H1 (cell line): ENCODE results near the gene ILF3. TPM values are rescaled to one million over a fixed set of nuclear protein-coding genes. Genes with fewer than 3 reads are reported as not detected.
A peak's percentile ranks its signal among the peaks of the same experiment; 100 is the strongest.

Experiments used
- CTCF ChIA-PET: fragments of 300-600 bp; sonication (Branson Sonifier 250); formaldehyde crosslinking; loops from one replicate; lab custom pipeline; 2021; ENCODE audit not compliant: partially characterized antibody; lab: Charles Lee
- POLR2A ChIA-PET: fragments of 300-600 bp; sonication (Branson Sonifier 250); formaldehyde crosslinking; loops from one replicate; lab custom pipeline; 2021; ENCODE audit warnings: inconsistent platforms; ENCODE audit not compliant: partially characterized antibody; lab: Charles Lee
- DNase-seq, 2 experiments: peaks; one replicate each; pipeline versions ENCODE4 v3.0.0 to v3.0.0-alpha.2; 2010 to 2022; ENCODE audit warnings: low spot score in 2 of 2, low read depth in 1 of 2, mixed read lengths in 1 of 2
- FAIRE-seq: peaks from 2 replicates; lab custom pipeline; 2011; peaks lifted over from hg19 to GRCh38; lab: Jason Lieb, UNC
- H2AFZ ChIP-seq: 2 replicates; pipeline ENCODE4 v1.8.1; 2012; ENCODE audit warnings: low read length, inconsistent platforms
- H2AK5ac ChIP-seq: 2 replicates; pipeline ENCODE4 v1.6.1; 2013; ENCODE audit warnings: low read depth, low read length
- H2BK120ac ChIP-seq: replicated peaks from 2 replicates; pipeline ENCODE3; 2013; ENCODE audit warnings: low read depth, low read length, inconsistent platforms
- H2BK12ac ChIP-seq: 2 replicates; pipeline ENCODE4 v1.6.1; 2013; ENCODE audit warnings: low read depth, low read length
- H2BK15ac ChIP-seq: 2 replicates; pipeline ENCODE4 v1.6.1; 2013; ENCODE audit warnings: low read length
- H2BK20ac ChIP-seq: 2 replicates; pipeline ENCODE4 v1.6.1; 2013; ENCODE audit warnings: low read length
- H2BK5ac ChIP-seq: 2 replicates; pipeline ENCODE4 v1.6.1; 2013; ENCODE audit warnings: low read depth, low read length
- H3K14ac ChIP-seq: 2 replicates; pipeline ENCODE4 v1.6.1; 2013; ENCODE audit warnings: inconsistent platforms; ENCODE audit not compliant: insufficient read length
- H3K18ac ChIP-seq: 2 replicates; pipeline ENCODE4 v1.6.1; 2013; ENCODE audit warnings: low read length; ENCODE audit errors: extremely low read depth
- H3K23ac ChIP-seq: 2 replicates; pipeline ENCODE4 v1.6.1; 2013; ENCODE audit warnings: inconsistent platforms; ENCODE audit not compliant: insufficient read length
- H3K23me2 ChIP-seq: 2 replicates; pipeline ENCODE4 v1.6.1; 2013; ENCODE audit warnings: low read depth, low read length
- H3K27ac ChIP-seq: 2 replicates; pipeline ENCODE4 v1.6.1; 2011; ENCODE audit warnings: low read depth, low read length, inconsistent platforms
- H3K27me3 ChIP-seq, 4 experiments: replicated peaks in 1 of 4; 1 replicate in 1 of 4; 2 replicates in 3 of 4; pipeline versions ENCODE4 v1.6.1 to v1.8.1; 2011 to 2013; ENCODE audit warnings: low read length in 3 of 4, mild to moderate bottlenecking in 3 of 4, inconsistent platforms in 2 of 4, mixed read lengths in 2 of 4, moderate library complexity in 1 of 4; ENCODE audit not compliant: control insufficient read depth in 3 of 4, insufficient read depth in 3 of 4; ENCODE audit errors: extremely low read depth in 1 of 4
- H3K36me3 ChIP-seq, 4 experiments: 2 replicates each; pipeline versions ENCODE4 v1.6.1 to v1.8.1; 2011 to 2013; ENCODE audit warnings: mild to moderate bottlenecking in 4 of 4, low read length in 3 of 4, moderate library complexity in 2 of 4, control low read depth in 1 of 4, inconsistent platforms in 1 of 4; ENCODE audit not compliant: insufficient read depth in 4 of 4, control insufficient read depth in 2 of 4
- H3K4ac ChIP-seq: replicated peaks from 2 replicates; pipeline ENCODE3; 2013; ENCODE audit warnings: low read length, low read depth, mixed read lengths, inconsistent platforms; ENCODE audit not compliant: insufficient read length
- H3K4me1 ChIP-seq, 4 experiments: replicated peaks in 1 of 4; 1 replicate in 1 of 4; 2 replicates in 3 of 4; pipeline versions ENCODE4 v1.6.1 to v1.8.1; 2011 to 2013; ENCODE audit warnings: low read length in 3 of 4, inconsistent platforms in 2 of 4, mixed read lengths in 1 of 4; ENCODE audit not compliant: insufficient read depth in 4 of 4, control insufficient read depth in 3 of 4
- H3K4me2 ChIP-seq, 2 experiments: 2 replicates each; pipeline versions ENCODE4 v1.6.1 to v1.8.1; 2011 to 2013; ENCODE audit warnings: low read depth in 2 of 2, low read length in 2 of 2, control low read depth in 1 of 2, inconsistent platforms in 1 of 2, mild to moderate bottlenecking in 1 of 2; ENCODE audit not compliant: insufficient read depth in 1 of 2
- H3K4me3 ChIP-seq, 4 experiments: fragments of 200-600, 300-600 bp in 1 of 4; sonication (generic), shearing (Covaris generic), sonication (Bioruptor Twin) in 1 of 4; 2 replicates each; pipeline versions ENCODE4 v1.5.1 to v1.8.1; 2011 to 2016; ENCODE audit warnings: low read length in 4 of 4, low read depth in 3 of 4, control low read depth in 2 of 4, inconsistent platforms in 2 of 4, mild to moderate bottlenecking in 2 of 4, mixed read lengths in 1 of 4, moderate library complexity in 1 of 4; ENCODE audit not compliant: insufficient read depth in 2 of 4; ENCODE audit errors: extremely low read depth in 1 of 4
- H3K56ac ChIP-seq: replicated peaks from 2 replicates; pipeline ENCODE3; 2013; ENCODE audit warnings: low read depth, mild to moderate bottlenecking, mixed read lengths, low read length, inconsistent platforms; ENCODE audit not compliant: insufficient read length
- H3K79me1 ChIP-seq: 2 replicates; pipeline ENCODE4 v1.6.1; 2013; ENCODE audit warnings: low read depth, low read length, control low read depth
- H3K79me2 ChIP-seq, 2 experiments: 2 replicates each; pipeline versions ENCODE4 v1.6.1 to v1.8.1; 2012 to 2013; ENCODE audit warnings: low read length in 2 of 2, mild to moderate bottlenecking in 2 of 2, inconsistent platforms in 1 of 2; ENCODE audit not compliant: insufficient read depth in 2 of 2, control insufficient read depth in 1 of 2
- H3K9ac ChIP-seq, 4 experiments: replicated peaks in 1 of 4; 1 replicate in 1 of 4; 2 replicates in 3 of 4; pipeline versions ENCODE4 v1.6.1 to v1.8.1; 2011 to 2013; ENCODE audit warnings: low read depth in 3 of 4, low read length in 3 of 4, control low read depth in 2 of 4, mild to moderate bottlenecking in 2 of 4, moderate library complexity in 2 of 4, inconsistent platforms in 1 of 4; ENCODE audit errors: extremely low read depth in 1 of 4
- H3K9me3 ChIP-seq, 2 experiments: 2 replicates each; pipeline versions ENCODE4 v1.6.1 to v1.8.1; 2012 to 2013; ENCODE audit warnings: mild to moderate bottlenecking in 2 of 2, moderate library complexity in 2 of 2, control low read depth in 1 of 2, inconsistent platforms in 1 of 2, low read depth in 1 of 2, low read length in 1 of 2, mixed read lengths in 1 of 2; ENCODE audit not compliant: insufficient read depth in 2 of 2
- H4K20me1 ChIP-seq, 2 experiments: replicated peaks in 1 of 2; 2 replicates each; pipeline versions ENCODE3 to v1.8.1; 2011 to 2013; ENCODE audit warnings: inconsistent platforms in 2 of 2, low read length in 2 of 2, mild to moderate bottlenecking in 1 of 2; ENCODE audit not compliant: insufficient read depth in 2 of 2, control insufficient read depth in 1 of 2
- H4K5ac ChIP-seq: 2 replicates; pipeline ENCODE4 v1.6.1; 2013; ENCODE audit warnings: low read length, low read depth, mixed read lengths, inconsistent platforms; ENCODE audit not compliant: insufficient read length
- H4K8ac ChIP-seq: 2 replicates; pipeline ENCODE4 v1.8.0; 2013; ENCODE audit warnings: mild to moderate bottlenecking, moderate library complexity, low read length, inconsistent platforms; ENCODE audit not compliant: insufficient read depth; ENCODE audit errors: extremely low read depth
- H4K91ac ChIP-seq: replicated peaks from 2 replicates; pipeline ENCODE3; 2013; ENCODE audit warnings: low read length, mixed read lengths, inconsistent platforms; ENCODE audit not compliant: insufficient read length
- POLR2A ChIP-seq, 2 experiments: IDR thresholded peaks; 1 replicate in 1 of 2; 2 replicates in 1 of 2; pipeline ENCODE4 v1.6.1; 2011; ENCODE audit warnings: low read depth in 2 of 2, low read length in 2 of 2, mild to moderate bottlenecking in 2 of 2; ENCODE audit errors: control extremely low read depth in 1 of 2
- POLR2AphosphoS5 ChIP-seq: IDR thresholded peaks from 2 replicates; pipeline ENCODE4 v1.6.1; 2011; ENCODE audit warnings: low read depth, low read length
- RAD21 ChIP-seq, 2 experiments: IDR thresholded peaks in 1 of 2; conservative IDR thresholded peaks in 1 of 2; 2 replicates each; pipeline ENCODE4 v1.6.1; 2011; ENCODE audit warnings: low read depth in 2 of 2, low read length in 2 of 2, improper control_type of control experiment in 1 of 2, inconsistent platforms in 1 of 2, mild to moderate bottlenecking in 1 of 2, moderate library complexity in 1 of 2
- RFX5 ChIP-seq: IDR thresholded peaks from 2 replicates; pipeline ENCODE4 v1.6.1; 2011; ENCODE audit warnings: low read depth, low read length, improper control_type of control experiment, borderline replicate concordance
- SAP30 ChIP-seq: fragments of 300-600 bp; sonication (generic); IDR thresholded peaks from 2 replicates; pipeline ENCODE4 v1.7.1; 2012; ENCODE audit warnings: low read length, moderate library complexity, mild to moderate bottlenecking, inconsistent platforms; ENCODE audit not compliant: insufficient read depth, insufficient replicate concordance
- TBP ChIP-seq: IDR thresholded peaks from 2 replicates; pipeline ENCODE4 v1.6.1; 2011; ENCODE audit warnings: low read depth, low read length, improper control_type of control experiment
- WGBS, 2 experiments: shearing (Covaris generic) in 1 of 2; methylation state at CpG; one replicate each; pipeline versions ENCODE4 v1.1.6 to v1.1.7; 2013 to 2015; ENCODE audit warnings: low lambda C conversion rate in 2 of 2, mixed read lengths in 2 of 2, inconsistent platforms in 1 of 2, low coverage in 1 of 2, missing lambda C conversion rate in 1 of 2; ENCODE audit not compliant: insufficient replicate concordance in 2 of 2, insufficient coverage in 1 of 2, insufficient read length in 1 of 2; ENCODE audit errors: extremely low coverage in 1 of 2, missing lambda C conversion rate in 1 of 2; 5-methylcytosine and 5-hydroxymethylcytosine counted together
- polyA plus RNA-seq, 7 experiments: library from polyadenylated mRNA; depleted of rRNA in 3 of 7; stranded (reverse) in 5 of 7; unstranded in 2 of 7; fragments of >200 nt in 5 of 7; fragments of 200-250 nt in 2 of 7; gene quantifications; 1 replicate in 5 of 7; 2 replicates in 1 of 7; 4 replicates in 1 of 7; pipeline versions ENCODE4 v1.2.1 to v1.2.3, GENCODE V29; 2011 to 2013; ENCODE audit warnings: missing spikeins in 2 of 7, mixed read lengths in 2 of 7
- total RNA-seq: library from RNA; stranded (reverse); fragmentation: NEBNext Ultra II Directional; extraction: Animal tissue kit (Norgen Biotek cat#: 25700); gene quantifications from 2 replicates; pipeline ENCODE4 v1.2.1, GENCODE V29; 2021

Gene ILF3
- total and polyA plus RNA-seq, 2 of the 8 experiments (the other 6 are each of a cell fraction or from before 2014, with no cell fraction given), result 291 to 695 TPM

DNA sequence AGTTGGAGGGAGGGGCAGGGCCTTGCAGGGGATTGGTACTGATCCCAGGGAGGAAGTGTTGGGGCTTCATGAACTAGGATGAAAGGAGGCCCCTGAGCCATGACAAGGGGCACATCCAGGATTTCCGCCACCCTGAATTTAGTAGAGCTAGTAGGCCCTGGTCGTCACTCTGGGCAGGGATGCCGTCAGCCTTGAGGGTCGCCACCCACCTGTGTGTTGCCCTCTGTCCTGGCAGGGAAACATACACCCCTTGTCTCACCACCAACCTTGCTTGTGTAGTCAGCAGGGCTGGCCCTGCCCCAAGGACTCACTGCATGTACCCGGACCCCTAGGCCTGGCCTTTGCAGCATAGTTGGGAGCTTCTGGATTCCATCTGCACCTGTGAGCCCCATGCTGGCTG is 37.7 kb downstream of the ILF3 start:
- Histone ChIP-seq H4K91ac (no peak overlapping the region), H3K56ac (no peak overlapping the region), H3K23ac (no peak overlapping the region), H2AFZ (no peak overlapping the region), H3K27ac (no peak overlapping the region), H3K9ac (no peak overlapping the region), H4K20me1 (peaks cover 42 to 44% of the 10 kb centered on the region in 2 experiments), H3K79me2 (peaks cover 0 to 5% of the 10 kb centered on the region in 2 experiments; a peak in 1 of 4 replicates), H3K79me1 (0 out of 2 replicates have a peak, but pooled peaks cover 6% of the 10 kb centered on the region), H4K8ac (no peak overlapping the region), H3K4ac (no peak overlapping the region), H2BK120ac (no peak overlapping the region), H3K4me2 (no peak overlapping the region), H2BK12ac (no peak overlapping the region), H2BK15ac (no peak overlapping the region), H3K9me3 (no peaks in the 10 kb centered on the region), H2BK20ac (no peak overlapping the region), H3K4me1 (peaks cover 0 to 6% (median 1%) of the 10 kb centered on the region in 4 experiments; a peak in 4 of 7 replicates)
- DNase-seq (no peak), FAIRE-seq (no peak)
- WGBS, 2 experiments, result 91% methylated on average over 4 of the region's 5 CpGs; no CpG with 5 or more reads in 1 of the 2 experiments
- TF ChIP-seq RFX5 (no peak), RAD21 (IDR thresholded peaks at IDR 0.05 in 1 of 2, conservative IDR thresholded peaks at IDR 0.05 in 1 of 2; ENCODE audit: low read depth in 2 of 2, low read length in 2 of 2) (no peak), SAP30 (no peak), POLR2AphosphoS5 (peak; percentile 85), TBP (no peak), POLR2A (IDR thresholded peaks at IDR 0.05; ENCODE audit: control extremely low read depth in 1 of 2, low read depth in 2 of 2, low read length in 2 of 2) (peak in 1 of 2 experiments; percentile 59; a peak in 1 of 3 replicates)
- TF ChIP-seq, all 59 proteins: peak for 2
- ChIA-PET CTCF (interaction anchor here (0.6 to 2.1 kb wide), 8 partner anchors 8 to 180 kb away, joined by 3 to 9 read pairs (median 4); no protein-coding TSS in a partner anchor), POLR2A (interaction anchor here (0.5 to 59.0 kb wide), 4 partner anchors 0 to 139 kb away, joined by 4 to 1874 read pairs (median 940); partner anchors contain the start of genes DNM2, ILF3 and QTRT1)
- H3K14ac ChIP-seq, result no peak overlapping the region
- H4K5ac ChIP-seq, result no peak overlapping the region
- H3K4me3 ChIP-seq, result no peak overlapping the region
- H3K18ac ChIP-seq, result no peak overlapping the region
- H2AK5ac ChIP-seq, result no peak overlapping the region
- peaks cover 37 to 57% (median 47%) of the 10 kb centered on the region in 4 experiments for H3K36me3 ChIP-seq
- H2BK5ac ChIP-seq, result 0 out of 2 replicates have a peak overlapping the region, but pooled peaks have one; percentile 44
- no peaks in the 10 kb centered on the region for H3K27me3 ChIP-seq
- H3K23me2 ChIP-seq, result peaks cover 2% of the 10 kb centered on the region; the same call in 1 of the 2 replicates
